Kidney (tissue), 14 donors: ENCODE results near the gene RSPH6A. TPM values are rescaled to one million over a fixed set of nuclear protein-coding genes. Genes with fewer than 3 reads are reported as not detected.
A peak's percentile ranks its signal among the peaks of the same experiment; 100 is the strongest.

ENCODE experiments used
- DNase-seq, 5 donors: peaks; one replicate each; pipeline ENCODE4 v3.0.0-alpha.2; 2013 to 2020
- FAIRE-seq: peaks from 2 replicates; lab custom pipeline; 2012; peaks lifted over from hg19 to GRCh38; lab: Jason Lieb, UNC
- H3K27ac ChIP-seq, 2 donors: one replicate each; pipeline ENCODE4 v1.7.0; 2013; ENCODE audit warnings: low read depth in 2 of 2, low read length in 2 of 2, inconsistent platforms in 1 of 2
- H3K27me3 ChIP-seq: one replicate; pipeline ENCODE4 v1.7.1; 2013; ENCODE audit warnings: low read length, inconsistent platforms; ENCODE audit not compliant: control insufficient read depth, insufficient read depth
- H3K36me3 ChIP-seq, 3 donors: one replicate each; pipeline versions ENCODE4 v1.7.0 to v1.7.1; 2013; ENCODE audit warnings: low read length in 3 of 3, control low read depth in 1 of 3, inconsistent platforms in 1 of 3; ENCODE audit not compliant: insufficient read depth in 3 of 3, control insufficient read depth in 2 of 3
- H3K4me1 ChIP-seq, 3 donors: one replicate each; pipeline versions ENCODE4 v1.7.0 to v1.7.1; 2013; ENCODE audit warnings: low read length in 3 of 3, inconsistent platforms in 1 of 3, low read depth in 1 of 3; ENCODE audit not compliant: control insufficient read depth in 2 of 3, insufficient read depth in 2 of 3
- H3K4me3 ChIP-seq, 3 donors: one replicate each; pipeline versions ENCODE4 v1.7.0 to v1.8.1; 2013; ENCODE audit warnings: low read length in 3 of 3, control low read depth in 1 of 3, inconsistent platforms in 1 of 3
- H3K9ac ChIP-seq, 3 donors: one replicate each; pipeline versions ENCODE4 v1.7.0 to v1.7.1; 2013; ENCODE audit warnings: low read length in 3 of 3, control low read depth in 1 of 3, inconsistent platforms in 1 of 3
- H3K9me3 ChIP-seq, 3 donors: one replicate each; pipeline versions ENCODE4 v1.7.0 to v1.7.1; 2013; ENCODE audit warnings: low read length in 3 of 3, control low read depth in 1 of 3, inconsistent platforms in 1 of 3; ENCODE audit not compliant: control insufficient read depth in 2 of 3, insufficient read depth in 1 of 3
- intact Hi-C: fragments of 100-400 bp; cut with DNase I; formaldehyde crosslinking; loops from one replicate; pipeline ENCODE4 v1.11.1; 2022
- polyA plus RNA-seq: library from polyadenylated mRNA; stranded (reverse); fragments of 350-450 nt; fragmentation: Illumina TruSeq; extraction: RNeasy Lipid Tissue Mini Kit (QIAGEN cat#74804); gene quantifications from one replicate; pipeline ENCODE4 v1.2.3, GENCODE V29; 2014; ENCODE audit warnings: low read depth, low replicate concordance; ENCODE audit not compliant: insufficient read depth
- total RNA-seq: library from RNA; stranded (reverse); fragmentation: NEBNext Ultra II Directional; extraction: Animal tissue kit (Norgen Biotek cat#: 25700); gene quantifications from one replicate; pipeline ENCODE4 v1.2.1, GENCODE V29; 2021
- TF ChIP-seq, protein P1 (sequence below): IDR thresholded peaks from 3 replicates; pipeline ENCODE4 v1.5.1; 2012; ENCODE audit warnings: mild to moderate bottlenecking, moderate library complexity, borderline replicate concordance; ENCODE audit not compliant: insufficient read depth; ENCODE audit errors: extremely low read depth
- donor health status: control.
- donor health status: control.
- donor health status: control.
- donor health status: control.
- donor health status: control.
- donor health status: DM: yes; HTN: yes; CAD: no.
- donor health status: Normal renal cell carcinoma (clear cell type).

RSPH6A gene
- total and polyA plus RNA-seq, 2 donors from 2014 or later: 0.13 TPM; not detected in 1

DNA sequence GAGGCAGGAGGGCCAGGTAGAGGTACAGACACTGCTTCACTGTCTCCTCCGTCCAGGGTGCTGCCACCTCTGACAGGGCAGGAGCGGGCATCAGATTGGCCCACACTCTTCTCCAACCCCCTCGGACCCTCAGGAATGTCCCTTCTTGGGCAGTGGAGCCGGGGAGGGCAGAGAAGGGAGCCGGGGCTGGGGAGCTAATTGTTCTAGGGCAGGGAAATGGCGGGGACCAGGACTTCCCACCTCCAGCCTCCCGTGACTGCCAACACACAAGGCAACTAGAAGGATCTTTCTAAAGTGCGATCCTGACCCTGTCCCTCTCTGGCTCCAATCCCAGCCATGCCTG, 10.1 kb upstream of the RSPH6A start:
- Histone ChIP-seq H3K4me3 (no peak overlapping the region), H3K36me3 (peaks cover 0 to 39% (median 31%) of the 10 kb centered on the region in 3 donors), H3K4me1 (no peaks in the 10 kb centered on the region), H3K27me3 (no peaks in the 10 kb centered on the region), H3K27ac (no peak overlapping the region), H3K9me3 (no peaks in the 10 kb centered on the region), H3K9ac (no peak overlapping the region)
- no peak for DNase-seq
- FAIRE-seq: no peak
- intact Hi-C loops: no loop called here
- TF ChIP-seq, protein P1, sequence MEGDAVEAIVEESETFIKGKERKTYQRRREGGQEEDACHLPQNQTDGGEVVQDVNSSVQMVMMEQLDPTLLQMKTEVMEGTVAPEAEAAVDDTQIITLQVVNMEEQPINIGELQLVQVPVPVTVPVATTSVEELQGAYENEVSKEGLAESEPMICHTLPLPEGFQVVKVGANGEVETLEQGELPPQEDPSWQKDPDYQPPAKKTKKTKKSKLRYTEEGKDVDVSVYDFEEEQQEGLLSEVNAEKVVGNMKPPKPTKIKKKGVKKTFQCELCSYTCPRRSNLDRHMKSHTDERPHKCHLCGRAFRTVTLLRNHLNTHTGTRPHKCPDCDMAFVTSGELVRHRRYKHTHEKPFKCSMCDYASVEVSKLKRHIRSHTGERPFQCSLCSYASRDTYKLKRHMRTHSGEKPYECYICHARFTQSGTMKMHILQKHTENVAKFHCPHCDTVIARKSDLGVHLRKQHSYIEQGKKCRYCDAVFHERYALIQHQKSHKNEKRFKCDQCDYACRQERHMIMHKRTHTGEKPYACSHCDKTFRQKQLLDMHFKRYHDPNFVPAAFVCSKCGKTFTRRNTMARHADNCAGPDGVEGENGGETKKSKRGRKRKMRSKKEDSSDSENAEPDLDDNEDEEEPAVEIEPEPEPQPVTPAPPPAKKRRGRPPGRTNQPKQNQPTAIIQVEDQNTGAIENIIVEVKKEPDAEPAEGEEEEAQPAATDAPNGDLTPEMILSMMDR: no peak

DNA sequence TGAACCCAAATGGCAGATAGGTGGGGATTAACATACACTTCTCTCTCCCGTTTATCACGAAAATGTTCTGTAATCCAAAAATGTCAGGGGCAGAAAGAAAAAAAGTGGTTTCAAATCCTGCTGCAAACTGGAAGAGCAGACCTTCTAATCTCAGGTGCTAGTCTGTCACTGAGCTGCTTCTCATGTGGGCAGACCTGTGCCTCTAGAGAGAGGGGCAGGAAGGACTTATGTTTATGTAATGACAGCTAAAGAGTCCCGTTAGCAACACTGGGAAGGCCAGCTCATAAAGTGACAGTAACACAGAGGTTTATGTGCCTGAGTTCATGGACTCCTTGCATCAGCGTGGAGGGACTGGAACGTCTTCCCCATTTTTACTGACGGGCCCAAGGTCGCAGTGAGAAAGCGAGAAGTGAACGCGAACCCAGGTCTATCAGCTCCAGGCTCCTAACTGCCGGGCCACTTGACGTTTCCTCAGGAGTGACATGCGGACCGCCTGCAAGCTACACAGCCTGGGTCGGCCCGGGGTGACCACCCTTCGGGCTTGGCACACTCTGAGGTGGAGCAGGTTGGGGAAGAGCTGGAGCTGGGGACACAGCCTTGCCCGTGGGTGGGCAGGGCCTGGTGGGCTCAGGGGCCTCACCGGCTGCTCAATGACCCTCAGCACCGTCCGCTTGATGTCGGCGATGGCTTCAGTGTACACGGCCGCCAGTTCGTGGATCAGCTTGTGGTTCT, 9.6 kb upstream of the RSPH6A start:
- no peak for FAIRE-seq
- H3K9ac ChIP-seq: no peak overlapping the region
- TF ChIP-seq, protein P1: no peak
- H3K27ac ChIP-seq: no peak overlapping the region
- DNase-seq: no peak
- no peaks in the 10 kb centered on the region for H3K27me3 ChIP-seq
- H3K4me3 ChIP-seq: no peak overlapping the region
- intact Hi-C loops: no loop called here
- no peaks in the 10 kb centered on the region for H3K4me1 ChIP-seq
- H3K36me3 ChIP-seq: peaks cover 0 to 34% (median 27%) of the 10 kb centered on the region in 3 donors
- H3K9me3 ChIP-seq: no peaks in the 10 kb centered on the region

DNA sequence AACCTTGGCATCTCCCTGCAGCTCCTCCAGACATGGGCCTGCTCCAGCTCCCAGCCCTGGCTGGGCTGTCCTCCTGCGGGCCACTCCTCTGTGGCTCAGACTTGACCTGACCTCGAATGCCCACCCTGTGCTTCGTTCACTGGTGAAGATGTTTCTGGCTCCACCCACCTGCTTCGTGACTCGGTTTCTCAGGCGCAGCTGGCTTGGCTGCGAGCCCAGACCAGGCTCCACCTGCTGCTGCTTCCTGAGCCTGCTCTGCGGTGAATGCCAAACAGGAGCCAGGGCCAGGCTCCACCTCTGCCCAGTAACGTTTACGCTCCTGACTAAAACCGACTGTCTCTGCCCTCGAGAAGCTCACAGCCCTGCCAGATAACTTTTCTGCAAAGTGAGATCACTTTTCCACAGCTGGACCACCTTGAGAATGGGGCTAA, 8.9 kb upstream of the RSPH6A start:
- H3K4me1 ChIP-seq: no peaks in the 10 kb centered on the region
- no peak for FAIRE-seq
- H3K9me3 ChIP-seq: no peaks in the 10 kb centered on the region
- no peak overlapping the region for H3K4me3 ChIP-seq
- DNase-seq: peak in 1 of 5 donors; percentile 88
- no peak overlapping the region for H3K9ac ChIP-seq
- TF ChIP-seq, protein P1: no peak
- no peak overlapping the region for H3K27ac ChIP-seq
- peaks cover 0 to 27% (median 22%) of the 10 kb centered on the region in 3 donors for H3K36me3 ChIP-seq
- H3K27me3 ChIP-seq: no peaks in the 10 kb centered on the region
- intact Hi-C loops: no loop called here
